ENCODE measurements around the gene ATG2B. TPM values are rescaled to one million over a fixed set of nuclear protein-coding genes. Genes with fewer than 3 reads are reported as not detected.

ATG2B gene
- total and polyA plus RNA-seq, 9 of the 15 experiments (the other 6 are each of a cell fraction or from before 2014, with no cell fraction given), result 0.83 to 12.9 (median 8.7) TPM

- 0 out of 2 replicates have a peak, but pooled peaks have one; percentile 31 for TF ChIP-seq CC2D1A (IDR thresholded peaks at IDR 0.05)
- TF ChIP-seq HMGN3 (IDR thresholded peaks at IDR 0.05; ENCODE audit: borderline replicate concordance, extremely low read depth, insufficient read length, low read depth, low read length), result no peak
- no peak for TF ChIP-seq ZC3H11A (IDR thresholded peaks at IDR 0.05; ENCODE audit: low read depth, low read length)
- TF ChIP-seq L3MBTL2 (IDR thresholded peaks at IDR 0.05), result peak; percentile 45; the same call in 1 of the 2 replicates
- TF ChIP-seq FOXP4 (CRISPR knock-in tag; IDR thresholded peaks at IDR 0.05; ENCODE audit: borderline replicate concordance), result no peak
- no peak for TF ChIP-seq SRSF1 (IDR thresholded peaks at IDR 0.05; ENCODE audit: low read depth, low read length)
- TF ChIP-seq ID3 (CRISPR knock-in tag; IDR thresholded peaks at IDR 0.05), result no peak
- TF ChIP-seq ID3 (tag; IDR thresholded peaks at IDR 0.05), result no peak
- no peak for TF ChIP-seq ATF3 (IDR thresholded peaks at IDR 0.05)
- TF ChIP-seq ATF3 (CRISPR knock-in tag; conservative IDR thresholded peaks at IDR 0.05), result no peak
- TF ChIP-seq PTRF (tag; IDR thresholded peaks at IDR 0.05), result no peak
- no peak for TF ChIP-seq SIX5 (IDR thresholded peaks at IDR 0.05; ENCODE audit: borderline replicate concordance in 1 of 2, insufficient read depth in 1 of 2, low read depth in 1 of 2, low read length in 2 of 2)
- TF ChIP-seq ZNF395 (CRISPR knock-in tag; IDR thresholded peaks at IDR 0.05), result no peak
Observed at GRCh38 chr14:96368534-96368933, 5.4 kb upstream of the ATG2B start (continued).
